GM12874 (cell line): ENCODE results near the gene ASB1.

ENCODE experiments used
- CTCF ChIP-seq: IDR thresholded peaks from 2 replicates; pipeline ENCODE4 v1.5.1; 2011; ENCODE audit warnings: low read depth, mild to moderate bottlenecking, control low read depth, low read length, moderate library complexity; ENCODE audit not compliant: insufficient read depth

ASB1 gene

GRCh38 chr2:238435752-238436096 is 9.0 kb downstream of the ASB1 start:
- TF ChIP-seq CTCF, result no peak

- no peak for TF ChIP-seq CTCF
Measured at GRCh38 chr2:238438856-238439849, 12.4 kb downstream of the ASB1 start.

GRCh38 chr2:238439917-238440316 is 13.2 kb downstream of the ASB1 start:
- no peak for TF ChIP-seq CTCF

- no peak for TF ChIP-seq CTCF
Measured at GRCh38 chr2:238440331-238440730, 13.6 kb downstream of the ASB1 start.

- no peak for TF ChIP-seq CTCF
Measured at GRCh38 chr2:238440767-238441166, 14.0 kb downstream of the ASB1 start.

- TF ChIP-seq CTCF, result no peak
Measured at GRCh38 chr2:238441262-238442114, 14.8 kb downstream of the ASB1 start.

GRCh38 chr2:238444242-238444641 is 17.5 kb downstream of the ASB1 start:
- TF ChIP-seq CTCF, result no peak
